Lower lobe of right lung (tissue), 2 donors: Measurements from ENCODE around the gene CRTC1. TPM values are rescaled to one million over a fixed set of nuclear protein-coding genes. Genes with fewer than 3 reads are reported as not detected.

Experiments
- ATAC-seq, 2 donors: fragments of 200-7000 bp; cut with Tn5 transposase; one replicate each; pipeline ENCODE4 v1.9.1; 2020 to 2022; ENCODE audit warnings: mild to moderate bottlenecking in 2 of 2, moderate library complexity in 2 of 2
- DNase-seq: peaks from one replicate; pipeline ENCODE4 v3.0.0-alpha.2; 2020
- H3K27ac ChIP-seq: fragments of 200-600 bp; one replicate; pipeline ENCODE4 v1.8.0; 2022
- H3K27me3 ChIP-seq: fragments of 200-600 bp; one replicate; pipeline ENCODE4 v1.8.0; 2022; ENCODE audit warnings: low read depth
- H3K36me3 ChIP-seq: fragments of 200-600 bp; one replicate; pipeline ENCODE4 v1.8.0; 2022; ENCODE audit warnings: mild to moderate bottlenecking
- H3K4me1 ChIP-seq: fragments of 200-600 bp; one replicate; pipeline ENCODE4 v1.8.0; 2022
- H3K4me3 ChIP-seq: fragments of 200-600 bp; one replicate; pipeline ENCODE4 v1.8.0; 2022; ENCODE audit warnings: mild to moderate bottlenecking
- H3K9me3 ChIP-seq: fragments of 200-600 bp; one replicate; pipeline ENCODE4 v1.8.0; 2022
- intact Hi-C: fragments of 100-400 bp; cut with DNase I; formaldehyde crosslinking; loops from one replicate; pipeline ENCODE4 v1.11.0; 2022
- total RNA-seq: library from RNA; stranded (reverse); fragmentation: NEBNext Ultra II Directional; extraction: Animal tissue kit (Norgen Biotek cat#: 25700); gene quantifications from one replicate; pipeline ENCODE4 v1.2.1, GENCODE V29; 2021
- TF ChIP-seq, protein P1 (sequence below): fragments of 200-600 bp; IDR thresholded peaks from one replicate; pipeline ENCODE4 v1.8.0; 2022; ENCODE audit warnings: antibody characterized with exemption, mild to moderate bottlenecking
- donor health status: DM: no; HTN: yes; CAD: no; lungs with severe emphysema.

The CRTC1 gene
- total RNA-seq, 1 donor from 2014 or later = 16.2 TPM

DNA sequence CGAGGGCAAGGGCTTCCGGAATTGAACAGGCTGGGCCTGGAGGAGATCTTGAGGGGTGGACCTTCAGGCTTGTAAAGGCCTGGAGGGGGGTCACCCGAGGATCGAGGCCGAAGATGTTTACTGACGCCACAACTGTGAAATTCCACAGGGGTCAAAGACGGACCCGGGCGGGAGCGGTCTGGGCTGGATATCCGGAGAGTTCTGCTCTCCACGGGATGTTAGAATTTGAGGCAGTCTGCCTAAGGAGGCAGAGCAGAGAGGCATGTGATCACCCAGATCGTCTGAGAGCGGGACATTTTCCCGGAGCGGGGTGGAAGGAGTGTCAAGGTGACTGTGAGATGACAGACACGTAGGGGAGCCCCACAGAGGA is 33.5 kb upstream of the CRTC1 start:
- peak overlapping the region; percentile 80 for H3K27ac ChIP-seq
- no peaks in the 10 kb centered on the region for H3K36me3 ChIP-seq
- TF ChIP-seq, protein P1, sequence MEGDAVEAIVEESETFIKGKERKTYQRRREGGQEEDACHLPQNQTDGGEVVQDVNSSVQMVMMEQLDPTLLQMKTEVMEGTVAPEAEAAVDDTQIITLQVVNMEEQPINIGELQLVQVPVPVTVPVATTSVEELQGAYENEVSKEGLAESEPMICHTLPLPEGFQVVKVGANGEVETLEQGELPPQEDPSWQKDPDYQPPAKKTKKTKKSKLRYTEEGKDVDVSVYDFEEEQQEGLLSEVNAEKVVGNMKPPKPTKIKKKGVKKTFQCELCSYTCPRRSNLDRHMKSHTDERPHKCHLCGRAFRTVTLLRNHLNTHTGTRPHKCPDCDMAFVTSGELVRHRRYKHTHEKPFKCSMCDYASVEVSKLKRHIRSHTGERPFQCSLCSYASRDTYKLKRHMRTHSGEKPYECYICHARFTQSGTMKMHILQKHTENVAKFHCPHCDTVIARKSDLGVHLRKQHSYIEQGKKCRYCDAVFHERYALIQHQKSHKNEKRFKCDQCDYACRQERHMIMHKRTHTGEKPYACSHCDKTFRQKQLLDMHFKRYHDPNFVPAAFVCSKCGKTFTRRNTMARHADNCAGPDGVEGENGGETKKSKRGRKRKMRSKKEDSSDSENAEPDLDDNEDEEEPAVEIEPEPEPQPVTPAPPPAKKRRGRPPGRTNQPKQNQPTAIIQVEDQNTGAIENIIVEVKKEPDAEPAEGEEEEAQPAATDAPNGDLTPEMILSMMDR = no peak
- no peaks in the 10 kb centered on the region for H3K27me3 ChIP-seq
- H3K4me1 ChIP-seq = peaks cover 40% of the 10 kb centered on the region
- no peaks in the 10 kb centered on the region for H3K9me3 ChIP-seq
- ATAC-seq = peak; percentile 40 to 62
- no peak for DNase-seq
- intact Hi-C loops = no loop called here
- H3K4me3 ChIP-seq = peak overlapping the region; percentile 31

DNA sequence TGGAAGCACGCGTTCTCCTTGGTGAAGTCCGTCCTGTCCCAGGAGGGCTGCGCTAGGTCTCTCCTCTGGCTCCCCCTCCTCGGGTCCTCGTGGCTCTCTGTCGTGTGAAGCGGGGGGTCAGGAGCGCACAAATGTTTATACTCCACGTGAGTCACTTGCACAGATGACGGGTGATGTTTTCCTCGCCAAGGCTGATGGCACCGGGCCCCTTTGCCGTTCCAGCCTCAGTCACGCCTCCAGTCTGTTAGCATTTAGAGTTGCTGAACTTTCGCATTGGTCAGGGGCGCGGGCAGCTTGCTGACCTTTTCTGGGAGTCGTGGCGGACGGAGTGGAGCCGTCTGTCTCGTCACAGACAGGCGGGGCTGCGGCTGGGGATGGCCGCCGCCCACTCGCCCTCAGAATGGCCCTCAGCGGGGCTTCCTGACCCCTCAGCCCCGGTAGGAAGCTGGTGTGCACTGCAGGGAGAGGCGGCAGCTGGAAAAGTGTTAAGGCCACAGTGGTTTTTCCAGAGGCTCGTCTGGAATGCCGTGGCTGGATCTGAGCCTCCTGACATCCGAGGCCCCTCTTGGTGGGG is 32.9 kb upstream of the CRTC1 start:
- peak; percentile 55 to 66 for ATAC-seq
- Histone ChIP-seq H3K27me3 (no peaks in the 10 kb centered on the region), H3K27ac (peak overlapping the region; percentile 80), H3K4me1 (peaks cover 40% of the 10 kb centered on the region), H3K9me3 (no peaks in the 10 kb centered on the region), H3K36me3 (no peaks in the 10 kb centered on the region), H3K4me3 (peak overlapping the region; percentile 31)
- DNase-seq = no peak
- intact Hi-C loops = no loop called here
- TF ChIP-seq, protein P1 = no peak

DNA sequence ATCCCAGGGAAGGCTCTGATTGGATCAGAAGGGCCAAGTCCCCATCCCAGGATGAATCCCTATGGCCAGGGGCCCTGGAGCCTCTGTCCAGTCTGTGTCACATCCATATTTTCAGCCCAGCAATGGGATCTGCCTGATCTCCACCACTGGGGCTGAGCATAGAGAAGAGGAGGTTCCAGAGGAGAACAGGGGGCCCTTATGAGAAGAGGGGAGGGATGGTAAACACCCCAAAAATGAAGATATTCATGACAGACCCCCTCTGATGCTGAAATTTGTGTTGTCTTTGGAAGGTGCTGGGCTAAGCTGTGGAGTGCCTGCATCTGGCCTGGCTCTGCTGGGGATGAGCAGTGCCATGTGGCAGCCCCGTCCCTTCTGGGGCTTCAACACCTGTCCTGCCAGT is 32.2 kb upstream of the CRTC1 start:
- Histone ChIP-seq H3K27me3 (no peaks in the 10 kb centered on the region), H3K9me3 (no peaks in the 10 kb centered on the region), H3K36me3 (no peaks in the 10 kb centered on the region), H3K4me1 (peaks cover 40% of the 10 kb centered on the region), H3K27ac (peak overlapping the region; percentile 80), H3K4me3 (no peak overlapping the region)
- ATAC-seq (no peak), DNase-seq (no peak)
- intact Hi-C loops = no loop called here
- TF ChIP-seq, protein P1 = no peak

DNA sequence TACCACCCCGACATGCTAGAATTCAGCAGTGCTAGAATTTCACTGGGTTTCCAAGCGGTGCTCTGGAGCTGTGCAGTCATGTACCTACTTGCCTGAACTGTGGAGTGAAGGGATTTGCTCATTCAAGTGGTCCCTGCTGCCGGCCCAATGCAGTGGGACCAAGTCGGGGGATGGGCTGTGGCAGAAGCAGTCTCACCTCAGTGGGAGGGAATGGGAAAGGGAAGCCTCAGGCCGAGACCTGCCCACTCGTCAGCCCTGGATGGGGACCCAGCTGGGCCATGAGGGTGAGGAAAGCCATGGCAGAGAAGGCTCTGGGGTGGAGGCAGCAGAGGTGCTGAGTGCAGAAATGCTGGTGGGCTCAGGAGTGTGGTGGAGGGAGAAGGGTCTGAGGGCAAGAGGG is 31.7 kb upstream of the CRTC1 start:
- no peaks in the 10 kb centered on the region for H3K27me3 ChIP-seq
- peak overlapping the region; percentile 80 for H3K27ac ChIP-seq
- intact Hi-C loops = no loop called here
- no peak overlapping the region for H3K4me3 ChIP-seq
- ATAC-seq = no peak
- H3K9me3 ChIP-seq = no peaks in the 10 kb centered on the region
- no peaks in the 10 kb centered on the region for H3K36me3 ChIP-seq
- peaks cover 40% of the 10 kb centered on the region for H3K4me1 ChIP-seq
- TF ChIP-seq, protein P1 = no peak
- DNase-seq = no peak

DNA sequence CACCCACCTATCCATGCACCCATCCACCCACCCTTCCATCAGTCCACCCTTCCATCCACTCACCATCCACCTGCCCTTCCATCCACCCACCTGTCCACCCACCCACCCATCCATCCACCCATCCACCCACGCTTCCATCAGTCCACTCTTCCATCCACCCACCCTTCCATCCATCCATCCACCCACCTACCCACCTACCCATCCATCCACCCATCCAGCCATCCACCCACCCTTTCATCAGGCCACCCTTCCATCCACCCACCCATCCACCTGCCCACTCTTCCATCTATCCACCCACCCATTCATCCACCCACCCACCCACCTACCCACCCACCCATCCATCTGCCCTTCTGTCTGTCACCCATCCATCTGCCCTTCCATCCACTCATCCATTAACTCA is 29.6 kb upstream of the CRTC1 start:
- no peak for ATAC-seq
- TF ChIP-seq, protein P1 = no peak
- intact Hi-C loops = no loop called here
- H3K4me3 ChIP-seq = no peak overlapping the region
- H3K27me3 ChIP-seq = no peaks in the 10 kb centered on the region
- no peaks in the 10 kb centered on the region for H3K9me3 ChIP-seq
- H3K36me3 ChIP-seq = no peaks in the 10 kb centered on the region
- DNase-seq = no peak
- peaks cover 32% of the 10 kb centered on the region for H3K4me1 ChIP-seq
- H3K27ac ChIP-seq = no peak overlapping the region
